Keratinocyte (primary cell): ENCODE results near the gene SLC1A4. TPM values are rescaled to one million over a fixed set of nuclear protein-coding genes. Genes with fewer than 3 reads are reported as not detected.
A peak's percentile ranks its signal among the peaks of the same experiment; 100 is the strongest.

Source experiments
- DNase-seq: peaks from one replicate; pipeline ENCODE4 v3.0.0-alpha.2; 2011; ENCODE audit warnings: low read depth, missing footprints, low spot score
- FAIRE-seq: peaks from 2 replicates; lab custom pipeline; 2011; peaks lifted over from hg19 to GRCh38; lab: Jason Lieb, UNC
- H2AFZ ChIP-seq: 2 replicates; pipeline ENCODE4 v1.6.0; 2012; ENCODE audit warnings: low read length, control low read depth, inconsistent platforms; ENCODE audit not compliant: control insufficient read depth
- H3K27ac ChIP-seq: 2 replicates; pipeline ENCODE4 v1.5.1; 2011; ENCODE audit warnings: low read length; ENCODE audit not compliant: control insufficient read depth, insufficient read depth
- H3K27me3 ChIP-seq: 3 replicates; pipeline ENCODE4 v1.6.0; 2011; ENCODE audit warnings: low read length; ENCODE audit not compliant: control insufficient read depth, insufficient read depth; ENCODE audit errors: extremely low read depth
- H3K36me3 ChIP-seq, 2 experiments: 2 replicates in 1 of 2; 3 replicates in 1 of 2; pipeline ENCODE4 v1.5.1; 2011; ENCODE audit warnings: low read length in 2 of 2, mild to moderate bottlenecking in 1 of 2; ENCODE audit not compliant: control insufficient read depth in 2 of 2, insufficient read depth in 2 of 2; ENCODE audit errors: extremely low read depth in 1 of 2
- H3K4me1 ChIP-seq: 3 replicates; pipeline ENCODE4 v1.5.1; 2011; ENCODE audit warnings: low read length; ENCODE audit not compliant: control insufficient read depth, insufficient read depth; ENCODE audit errors: extremely low read depth
- H3K4me2 ChIP-seq: 3 replicates; pipeline ENCODE4 v1.6.0; 2011; ENCODE audit warnings: low read depth, low read length; ENCODE audit not compliant: control insufficient read depth, insufficient read depth; ENCODE audit errors: extremely low read depth
- H3K4me3 ChIP-seq, 3 experiments: fragments of 200-600 bp in 1 of 3; sonication (generic) in 1 of 3; 2 replicates in 2 of 3; 3 replicates in 1 of 3; pipeline ENCODE4 v1.5.1; 2011 to 2016; ENCODE audit warnings: low read length in 3 of 3, mild to moderate bottlenecking in 3 of 3, control low read depth in 2 of 3, inconsistent platforms in 1 of 3, low read depth in 1 of 3, mixed read lengths in 1 of 3, mixed run types in 1 of 3, moderate library complexity in 1 of 3; ENCODE audit not compliant: control insufficient read depth in 2 of 3, insufficient read depth in 2 of 3; ENCODE audit errors: extremely low read depth in 1 of 3
- H3K79me2 ChIP-seq: 2 replicates; pipeline ENCODE4 v1.6.0; 2012; ENCODE audit warnings: low read length; ENCODE audit not compliant: control insufficient read depth, insufficient read depth
- H3K9ac ChIP-seq: 3 replicates; pipeline ENCODE4 v1.6.0; 2011; ENCODE audit warnings: low read length; ENCODE audit not compliant: control insufficient read depth, insufficient read depth; ENCODE audit errors: extremely low read depth
- H3K9me1 ChIP-seq: 3 replicates; pipeline ENCODE4 v1.6.0; 2011; ENCODE audit warnings: low read length; ENCODE audit not compliant: control insufficient read depth, insufficient read depth; ENCODE audit errors: extremely low read depth
- H3K9me3 ChIP-seq: 2 replicates; pipeline ENCODE4 v1.5.1; 2012; ENCODE audit warnings: low read depth, low read length; ENCODE audit not compliant: control insufficient read depth
- H4K20me1 ChIP-seq: 3 replicates; pipeline ENCODE4 v1.6.0; 2011; ENCODE audit warnings: low read length; ENCODE audit not compliant: control insufficient read depth, insufficient read depth; ENCODE audit errors: extremely low read depth
- CTCF ChIP-seq, 3 experiments: IDR thresholded peaks in 1 of 3; conservative IDR thresholded peaks in 1 of 3; optimal IDR thresholded peaks in 1 of 3; 2 replicates in 2 of 3; 3 replicates in 1 of 3; pipeline versions ENCODE3 to v1.5.1; 2011; ENCODE audit warnings: low read length in 3 of 3, mild to moderate bottlenecking in 3 of 3, moderate library complexity in 2 of 3, control low read depth in 1 of 3, inconsistent platforms in 1 of 3; ENCODE audit not compliant: insufficient read depth in 2 of 3; ENCODE audit errors: extremely low read depth in 1 of 3
- EZH2 ChIP-seq: IDR thresholded peaks from one replicate; pipeline ENCODE4 v1.6.1; 2012; ENCODE audit warnings: inconsistent platforms, mild to moderate bottlenecking, low read length, moderate library complexity
- dilution Hi-C: fragments of 300-500 bp; cut with MboI; formaldehyde crosslinking; loops from one replicate; pipeline ENCODE4 v1.7.0; 2020; ENCODE audit warnings: low sequenced_read_pairs; ENCODE audit not compliant: extremely low pct_ligation_motif_present
- polyA plus RNA-seq, 5 experiments: library from polyadenylated mRNA; depleted of rRNA in 3 of 5; stranded (reverse) in 3 of 5; stranded (forward) in 1 of 5; unstranded in 1 of 5; fragments of >200 nt; gene quantifications; 1 replicate in 1 of 5; 2 replicates in 3 of 5; 3 replicates in 1 of 5; pipeline versions ENCODE4 v1.2.1 to v1.2.3, GENCODE V29; 2011 to 2012; ENCODE audit warnings: missing spikeins in 2 of 5, low read depth in 1 of 5, low replicate concordance in 1 of 5

The SLC1A4 gene
- polyA plus RNA-seq, 1 donor (not counting 4 experiments of a cell fraction or from before 2014, with no cell fraction given) = 8.2 TPM

- dilution Hi-C loops = no loop called here
- Histone ChIP-seq H3K4me3 (no peak overlapping the region), H3K9ac (no peak overlapping the region), H3K27ac (no peak overlapping the region), H2AFZ (no peak overlapping the region), H3K79me2 (no peaks in the 10 kb centered on the region), H3K4me2 (peak overlapping the region; percentile 9), H4K20me1 (no peaks in the 10 kb centered on the region), H3K9me1 (no peaks in the 10 kb centered on the region), H3K36me3 (peaks cover 0 to 3% of the 10 kb centered on the region in 2 experiments), H3K27me3 (no peaks in the 10 kb centered on the region), H3K9me3 (no peaks in the 10 kb centered on the region), H3K4me1 (peaks cover 14% of the 10 kb centered on the region)
- TF ChIP-seq EZH2 (no peak), CTCF (optimal IDR thresholded peaks at IDR 0.05 in 1 of 3, IDR thresholded peaks at IDR 0.05 in 1 of 3, conservative IDR thresholded peaks at IDR 0.05 in 1 of 3; ENCODE audit: extremely low read depth in 1 of 3, insufficient read depth in 2 of 3, low read length in 3 of 3) (no peak)
- no peak for DNase-seq
- no peak for FAIRE-seq
These were observed 3.8 kb downstream of the SLC1A4 start for GRCh38 chr2:64992990-64993389.

GRCh38 chr2:64995041-64995440 is 5.8 kb downstream of the SLC1A4 start:
- H3K79me2 ChIP-seq = no peaks in the 10 kb centered on the region
- FAIRE-seq = no peak
- dilution Hi-C loops = no loop called here

More at GRCh38 chr2:64995041-64995440, 5.8 kb downstream of the SLC1A4 start:
- H3K27ac ChIP-seq = no peak overlapping the region
- no peaks in the 10 kb centered on the region for H4K20me1 ChIP-seq
- no peaks in the 10 kb centered on the region for H3K9me3 ChIP-seq
- no peak overlapping the region for H3K4me3 ChIP-seq
- no peak overlapping the region for H2AFZ ChIP-seq
- H3K4me2 ChIP-seq = no peak overlapping the region
- no peak for TF ChIP-seq EZH2
- no peak for TF ChIP-seq CTCF (optimal IDR thresholded peaks at IDR 0.05 in 1 of 3, IDR thresholded peaks at IDR 0.05 in 1 of 3, conservative IDR thresholded peaks at IDR 0.05 in 1 of 3; ENCODE audit: extremely low read depth in 1 of 3, insufficient read depth in 2 of 3, low read length in 3 of 3)
- no peaks in the 10 kb centered on the region for H3K9me1 ChIP-seq
- H3K36me3 ChIP-seq = peaks cover 0 to 7% of the 10 kb centered on the region in 2 experiments
- H3K9ac ChIP-seq = no peak overlapping the region
- no peak for DNase-seq
- peaks cover 14% of the 10 kb centered on the region for H3K4me1 ChIP-seq
- H3K27me3 ChIP-seq = no peaks in the 10 kb centered on the region
